Sigmoid colon (tissue), 7 donors: ENCODE measurements around the gene TP53BP1. TPM values are rescaled to one million over a fixed set of nuclear protein-coding genes. Genes with fewer than 3 reads are reported as not detected.
"Not testable (repeated sequence)": the region's sequence is repeated elsewhere in the genome, so short reads cannot be mapped to it uniquely, and the experiment has no call there.

Experiments
- DNase-seq: peaks from one replicate; pipeline ENCODE4 v3.0.0-alpha.2; 2019
- H3K27ac ChIP-seq, 4 donors: fragments of 200-600 bp; sonication (generic); one replicate each; pipeline ENCODE4 v1.5.1; 2016 to 2019; ENCODE audit warnings: mild to moderate bottlenecking in 1 of 4
- H3K27me3 ChIP-seq, 3 donors: fragments of 200-600 bp; sonication (generic); one replicate each; pipeline ENCODE4 v1.5.1; 2019; ENCODE audit warnings: mild to moderate bottlenecking in 1 of 3
- H3K36me3 ChIP-seq, 4 donors: fragments of 200-600 bp; sonication (generic); one replicate each; pipeline ENCODE4 v1.5.1; 2016 to 2019
- H3K4me1 ChIP-seq, 4 donors: fragments of 200-600 bp; sonication (generic); one replicate each; pipeline ENCODE4 v1.5.1; 2017 to 2019
- H3K4me3 ChIP-seq, 4 donors: fragments of 200-600 bp; sonication (generic); one replicate each; pipeline ENCODE4 v1.5.1; 2017 to 2019; ENCODE audit warnings: mild to moderate bottlenecking in 2 of 4, moderate library complexity in 1 of 4
- H3K9me3 ChIP-seq, 4 donors: fragments of 200-600 bp in 3 of 4; sonication (generic) in 3 of 4; one replicate each; pipeline versions ENCODE4 v1.5.1 to v1.6.1; 2013 to 2019
- EP300 ChIP-seq, 4 donors: sonication (generic); formaldehyde crosslinking; IDR thresholded peaks; one replicate each; pipeline ENCODE4 v1.6.1; 2017; ENCODE audit warnings: antibody characterized with exemption in 4 of 4
- POLR2A ChIP-seq, 2 donors: fragments of 450-650 bp; IDR thresholded peaks; one replicate each; pipeline ENCODE4 v1.6.1; 2016; ENCODE audit warnings: antibody characterized with exemption in 2 of 2, mild to moderate bottlenecking in 2 of 2, moderate library complexity in 2 of 2
- POLR2AphosphoS5 ChIP-seq, 4 donors: sonication (generic); formaldehyde crosslinking; IDR thresholded peaks; one replicate each; pipeline ENCODE4 v1.6.1; 2017; ENCODE audit warnings: antibody characterized with exemption in 4 of 4
- WGBS, 2 donors: extraction: QIAGEN DNeasy Blood & Tissue Kit; methylation state at CpG; one replicate each; pipeline ENCODE4 v1.1.7; 2013; 5-methylcytosine and 5-hydroxymethylcytosine counted together
- intact Hi-C: fragments of 100-400 bp; cut with DNase I; formaldehyde crosslinking; loops from one replicate; pipeline ENCODE4 v1.15.1; 2023
- polyA plus RNA-seq, 3 donors: library from polyadenylated mRNA; stranded (reverse); fragments of 200-250 nt; gene quantifications; one replicate each; pipeline ENCODE4 v1.2.3, GENCODE V29; 2013
- total RNA-seq, 4 donors: library from RNA; depleted of rRNA; stranded (reverse); fragments of >200 nt; gene quantifications; one replicate each; pipeline ENCODE4 v1.1.0, GENCODE V29; 2016
- TF ChIP-seq, protein P1 (sequence below), 4 experiments: fragments of 450-650 bp in 3 of 4; fragments of 200-600 bp in 1 of 4; IDR thresholded peaks; one replicate each; pipeline ENCODE4 v1.5.1; 2016 to 2019; ENCODE audit warnings: antibody characterized with exemption in 4 of 4, mild to moderate bottlenecking in 3 of 4, moderate library complexity in 2 of 4
- donor health status: healthy with polysubstance abuse.
- donor health status: Bipolar disorder and iron deficiency.
- donor health status: healthy.

Gene TP53BP1
- total and polyA plus RNA-seq, 7 donors: 1.8 to 63.4 (median 38.3) TPM

DNA sequence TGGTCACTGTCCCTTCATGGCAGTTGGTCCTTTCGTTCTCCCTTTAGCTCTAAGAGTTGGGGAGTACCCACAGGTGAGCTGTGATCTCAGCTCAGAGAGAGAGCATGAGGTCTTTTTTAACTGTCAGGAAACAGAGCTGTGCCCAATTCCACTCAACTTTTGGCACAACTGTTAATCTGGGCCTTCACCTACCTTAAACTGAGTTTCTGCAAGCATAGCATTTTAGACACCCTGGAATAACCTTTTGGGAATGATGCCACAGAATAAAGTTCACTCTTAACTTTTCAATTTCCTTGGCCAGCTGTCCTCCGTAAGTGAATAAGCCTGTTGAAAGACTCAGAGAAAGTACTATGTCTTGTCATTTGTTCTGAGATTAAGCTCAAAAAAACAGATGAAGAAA lies 86.1 kb downstream of the TP53BP1 start:
- Histone ChIP-seq H3K36me3 (peaks cover 0 to 86% (median 42%) of the 10 kb centered on the region in 4 donors), H3K4me1 (peaks cover 0 to 21% (median 14%) of the 10 kb centered on the region in 4 donors), H3K4me3 (no peak overlapping the region), H3K27me3 (no peaks in the 10 kb centered on the region), H3K27ac (peak overlapping the region in 3 of 4 donors; percentile 27 to 47 (median 33)), H3K9me3 (no peaks in the 10 kb centered on the region)
- no peak for DNase-seq
- intact Hi-C loops: loop anchor here (10.0 kb wide), 1 partner anchor 58 kb away; no protein-coding TSS in a partner anchor
- WGBS, 2 donors: 88 to 96% methylated on average over 2 of the region's 2 CpGs
- TF ChIP-seq POLR2A (IDR thresholded peaks at IDR 0.05) (no peak), EP300 (IDR thresholded peaks at IDR 0.05) (no peak), POLR2AphosphoS5 (IDR thresholded peaks at IDR 0.05) (no peak)
- TF ChIP-seq, protein P1, sequence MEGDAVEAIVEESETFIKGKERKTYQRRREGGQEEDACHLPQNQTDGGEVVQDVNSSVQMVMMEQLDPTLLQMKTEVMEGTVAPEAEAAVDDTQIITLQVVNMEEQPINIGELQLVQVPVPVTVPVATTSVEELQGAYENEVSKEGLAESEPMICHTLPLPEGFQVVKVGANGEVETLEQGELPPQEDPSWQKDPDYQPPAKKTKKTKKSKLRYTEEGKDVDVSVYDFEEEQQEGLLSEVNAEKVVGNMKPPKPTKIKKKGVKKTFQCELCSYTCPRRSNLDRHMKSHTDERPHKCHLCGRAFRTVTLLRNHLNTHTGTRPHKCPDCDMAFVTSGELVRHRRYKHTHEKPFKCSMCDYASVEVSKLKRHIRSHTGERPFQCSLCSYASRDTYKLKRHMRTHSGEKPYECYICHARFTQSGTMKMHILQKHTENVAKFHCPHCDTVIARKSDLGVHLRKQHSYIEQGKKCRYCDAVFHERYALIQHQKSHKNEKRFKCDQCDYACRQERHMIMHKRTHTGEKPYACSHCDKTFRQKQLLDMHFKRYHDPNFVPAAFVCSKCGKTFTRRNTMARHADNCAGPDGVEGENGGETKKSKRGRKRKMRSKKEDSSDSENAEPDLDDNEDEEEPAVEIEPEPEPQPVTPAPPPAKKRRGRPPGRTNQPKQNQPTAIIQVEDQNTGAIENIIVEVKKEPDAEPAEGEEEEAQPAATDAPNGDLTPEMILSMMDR (IDR thresholded peaks at IDR 0.05): no peak

- no peak for TF ChIP-seq EP300 (IDR thresholded peaks at IDR 0.05)
- peak in 2 of 4 donors; percentile 57 to 70 for TF ChIP-seq POLR2AphosphoS5 (IDR thresholded peaks at IDR 0.05)
Measured at GRCh38 chr15:43406189-43406588, 86.8 kb downstream of the TP53BP1 start.

GRCh38 chr15:43404130-43404529 lies 88.8 kb downstream of the TP53BP1 start:
- Histone ChIP-seq H3K4me1 (peaks cover 0 to 21% (median 14%) of the 10 kb centered on the region in 4 donors), H3K27ac (no peak overlapping the region), H3K4me3 (no peak overlapping the region), H3K27me3 (no peaks in the 10 kb centered on the region), H3K9me3 (no peaks in the 10 kb centered on the region), H3K36me3 (peaks cover 4 to 86% (median 50%) of the 10 kb centered on the region in 4 donors)
- WGBS, 2 donors: 86 to 89% methylated on average over 5 of the region's 5 CpGs
- intact Hi-C loops: loop anchor here (10.0 kb wide), 1 partner anchor 61 kb away; no protein-coding TSS in a partner anchor
- TF ChIP-seq POLR2A (IDR thresholded peaks at IDR 0.05): no peak
- DNase-seq: no peak

More at GRCh38 chr15:43406189-43406588, 86.8 kb downstream of the TP53BP1 start:
- Histone ChIP-seq H3K27ac (peak overlapping the region in 3 of 4 donors; percentile 27 to 47 (median 33)), H3K36me3 (peaks cover 0 to 86% (median 45%) of the 10 kb centered on the region in 4 donors), H3K9me3 (no peaks in the 10 kb centered on the region), H3K4me1 (peaks cover 0 to 21% (median 14%) of the 10 kb centered on the region in 4 donors), H3K4me3 (no peak overlapping the region), H3K27me3 (no peaks in the 10 kb centered on the region)
- intact Hi-C loops: loop anchor here (10.0 kb wide), 1 partner anchor 59 kb away; no protein-coding TSS in a partner anchor
- 75 to 87% methylated on average over 2 of the region's 2 CpGs for WGBS, 2 donors
- no peak for DNase-seq

DNA sequence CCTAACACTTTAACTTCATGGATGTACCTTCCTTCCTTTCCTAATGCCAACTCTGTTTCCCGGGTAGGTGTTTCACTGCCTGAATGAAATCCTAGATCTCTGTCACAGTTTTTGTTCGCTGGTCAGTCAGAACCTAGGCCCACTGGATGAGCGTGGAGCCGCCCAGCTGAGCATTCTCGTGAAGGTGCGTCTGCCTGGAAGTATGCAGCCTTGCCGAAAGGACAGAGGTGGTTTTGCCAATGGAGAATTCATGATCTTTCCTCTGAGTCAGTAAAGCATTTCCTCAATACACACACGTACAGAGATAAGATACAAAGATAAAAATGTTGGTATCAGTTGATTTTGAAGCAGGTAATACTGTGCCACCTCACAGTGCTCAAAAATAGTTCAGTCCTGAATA lies 89.3 kb downstream of the TP53BP1 start:
- WGBS, 2 donors: 84 to 89% methylated on average over 8 of the region's 8 CpGs
- intact Hi-C loops: loop anchor here (10.0 kb wide), 1 partner anchor 61 kb away; no protein-coding TSS in a partner anchor

DNA sequence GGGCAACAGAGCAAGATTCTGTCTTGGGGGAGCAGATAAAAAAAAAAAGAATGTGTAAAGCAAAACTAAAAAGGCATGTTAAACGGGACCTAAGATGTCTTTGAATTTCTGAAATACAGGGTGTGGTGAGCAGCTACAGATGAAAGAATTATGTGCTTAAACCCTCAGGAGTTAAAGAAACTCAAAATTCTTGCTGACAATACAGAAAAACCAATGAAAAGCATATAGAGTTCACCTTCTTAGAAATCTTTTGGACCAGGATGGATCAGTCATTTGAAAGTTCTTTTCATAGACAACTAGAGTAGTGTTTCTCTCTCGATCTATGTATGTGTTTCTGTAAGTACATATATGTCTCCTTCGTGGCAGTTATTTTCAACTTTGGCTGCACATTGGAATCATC lies 90.7 kb downstream of the TP53BP1 start:
- H3K27ac ChIP-seq: no peak overlapping the region
- intact Hi-C loops: loop anchor here (10.0 kb wide), 1 partner anchor 63 kb away; no protein-coding TSS in a partner anchor
- no peak for TF ChIP-seq EP300 (IDR thresholded peaks at IDR 0.05)
- TF ChIP-seq, protein P1 (IDR thresholded peaks at IDR 0.05): no peak
- TF ChIP-seq POLR2AphosphoS5 (IDR thresholded peaks at IDR 0.05): no peak
- no peak for TF ChIP-seq POLR2A (IDR thresholded peaks at IDR 0.05)
- peaks cover 0 to 17% (median 13%) of the 10 kb centered on the region in 4 donors for H3K4me1 ChIP-seq
- H3K9me3 ChIP-seq: no peaks in the 10 kb centered on the region
- H3K36me3 ChIP-seq: peaks cover 17 to 86% (median 47%) of the 10 kb centered on the region in 4 donors
- WGBS, 2 donors: 85 to 86% methylated on average over 3 of the region's 3 CpGs
- no peak for DNase-seq
- no peaks in the 10 kb centered on the region for H3K27me3 ChIP-seq
- no peak overlapping the region for H3K4me3 ChIP-seq

More for the DNA sequence above, 89.3 kb downstream of the TP53BP1 start:
- Histone ChIP-seq H3K27ac (no peak overlapping the region), H3K9me3 (no peaks in the 10 kb centered on the region), H3K36me3 (peaks cover 9 to 86% (median 46%) of the 10 kb centered on the region in 4 donors), H3K27me3 (no peaks in the 10 kb centered on the region), H3K4me1 (peaks cover 0 to 21% (median 14%) of the 10 kb centered on the region in 4 donors), H3K4me3 (no peak overlapping the region)
- TF ChIP-seq EP300 (IDR thresholded peaks at IDR 0.05): no peak
- TF ChIP-seq POLR2A (IDR thresholded peaks at IDR 0.05): no peak
- TF ChIP-seq POLR2AphosphoS5 (IDR thresholded peaks at IDR 0.05): no peak
- TF ChIP-seq, protein P1 (IDR thresholded peaks at IDR 0.05): no peak
- no peak for DNase-seq

DNA sequence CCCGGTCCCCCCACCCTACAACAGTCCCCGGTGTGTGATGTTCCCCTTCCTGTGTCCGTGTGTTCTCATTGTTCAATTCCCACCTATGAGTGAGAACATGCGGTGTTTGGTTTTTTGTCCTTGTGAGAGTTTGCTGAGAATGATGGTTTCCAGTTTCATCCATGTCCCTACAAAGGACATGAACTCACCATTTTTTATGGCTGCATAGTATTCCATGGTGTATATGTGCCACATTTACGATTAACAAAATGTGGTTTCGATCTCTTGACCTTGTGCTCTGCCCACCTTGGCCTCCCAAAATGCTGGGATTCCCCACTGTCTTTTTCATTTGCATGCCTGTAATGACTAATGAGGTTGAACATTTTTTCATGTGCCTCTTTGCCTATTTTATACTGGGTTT lies 99.4 kb downstream of the TP53BP1 start:
- H3K4me1 ChIP-seq, H3K27ac ChIP-seq, intact Hi-C loops, H3K9me3 ChIP-seq, H3K27me3 ChIP-seq, H3K4me3 ChIP-seq, DNase-seq: not testable (repeated sequence)
- 95 to 99% methylated on average over 6 of the region's 6 CpGs for WGBS, 2 donors
- peaks cover 8 to 44% (median 28%) of the 10 kb centered on the region in 4 donors for H3K36me3 ChIP-seq
